ENCODE data around the gene RGS19.
"Not testable (repeated sequence)": the region's sequence is repeated elsewhere in the genome, so short reads cannot be mapped to it uniquely, and the experiment has no call there.

RGS19 gene, protein sequence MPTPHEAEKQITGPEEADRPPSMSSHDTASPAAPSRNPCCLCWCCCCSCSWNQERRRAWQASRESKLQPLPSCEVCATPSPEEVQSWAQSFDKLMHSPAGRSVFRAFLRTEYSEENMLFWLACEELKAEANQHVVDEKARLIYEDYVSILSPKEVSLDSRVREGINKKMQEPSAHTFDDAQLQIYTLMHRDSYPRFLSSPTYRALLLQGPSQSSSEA

DNA sequence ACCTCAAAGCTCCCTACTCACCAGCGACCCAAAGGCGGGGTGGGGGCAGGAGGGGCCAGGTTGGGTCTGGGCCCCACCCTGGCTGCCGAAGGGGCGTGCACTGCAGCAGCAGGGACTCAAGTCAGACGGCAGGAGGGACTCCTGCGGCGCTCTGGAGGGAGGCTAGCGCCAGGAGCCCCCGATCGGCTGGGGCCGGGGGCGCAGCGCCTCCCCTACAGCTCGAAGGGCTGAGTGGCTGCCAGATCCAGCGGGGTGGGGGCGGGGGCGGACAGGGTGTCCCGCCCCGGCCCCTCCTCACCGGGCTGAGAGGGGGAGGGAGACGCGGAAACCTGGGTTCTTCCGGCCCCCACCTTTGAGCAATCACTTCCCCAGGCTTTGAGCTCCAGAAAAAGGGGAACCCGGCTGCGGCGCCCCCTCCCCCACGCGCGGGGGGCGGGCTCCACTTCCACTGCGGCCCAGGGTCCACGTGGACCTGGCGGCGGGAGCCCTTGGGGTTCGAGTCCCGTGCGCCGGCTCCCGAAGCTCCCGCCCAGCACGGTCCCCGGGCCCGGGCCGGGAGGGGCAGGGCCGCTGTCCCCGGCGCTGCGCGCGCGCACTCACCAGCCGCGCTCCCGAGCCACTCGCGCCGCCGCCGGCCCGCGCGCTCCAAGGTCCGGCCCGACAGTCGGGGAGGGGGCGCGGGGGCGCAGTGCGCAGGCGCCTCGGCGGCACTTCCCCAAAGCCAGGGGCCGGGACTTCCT lies at the start of gene RGS19:
Gene RGS19, minus strand, starts transcription at position 246 of the 740 bp plus-strand sequence. CDS start 2,632 bp downstream, outside the sequence.
- DNase-seq: peak; percentile 72

DNA sequence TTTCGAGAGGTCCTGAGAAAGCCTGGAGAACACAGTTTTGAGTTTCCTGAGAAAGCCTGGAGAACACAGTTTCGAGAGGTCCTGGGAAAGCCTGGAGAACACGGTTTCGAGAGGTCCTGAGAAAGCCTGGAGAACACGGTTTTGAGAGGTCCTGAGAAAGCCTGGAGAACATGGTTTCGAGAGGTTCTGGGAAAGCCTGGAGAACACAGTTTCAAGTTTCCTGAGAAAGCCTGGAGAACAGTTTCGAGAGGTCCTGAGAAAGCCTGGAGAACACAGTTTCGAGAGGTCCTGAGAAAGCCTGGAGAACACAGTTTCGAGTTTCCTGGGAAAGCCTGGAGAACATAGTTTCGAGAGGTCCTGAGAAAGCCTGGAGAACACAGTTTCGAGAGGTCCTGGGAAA lies 44.2 kb upstream of the RGS19 start:
- DNase-seq: not testable (repeated sequence)

DNA sequence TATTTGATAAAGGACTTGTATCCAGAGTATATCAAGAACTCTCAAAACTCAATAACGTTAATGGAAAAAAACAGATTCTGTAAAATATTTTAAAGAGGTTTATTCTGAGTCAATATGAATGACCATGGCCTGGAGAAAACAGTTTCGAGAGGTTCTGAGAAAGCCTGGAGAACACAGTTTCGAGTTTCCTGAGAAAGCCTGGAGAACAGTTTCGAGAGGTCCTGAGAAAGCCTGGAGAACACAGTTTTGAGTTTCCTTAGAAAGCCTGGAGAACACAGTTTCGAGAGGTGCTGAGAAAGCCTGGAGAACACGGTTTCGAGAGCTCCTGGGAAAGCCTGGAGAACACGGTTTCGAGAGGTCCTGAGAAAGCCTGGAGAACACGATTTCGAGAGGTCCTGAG lies 43.6 kb upstream of the RGS19 start:
- not testable (repeated sequence) for DNase-seq

GRCh38 chr20:64121586-64121985 lies 42.3 kb upstream of the RGS19 start:
- DNase-seq: no peak

DNA sequence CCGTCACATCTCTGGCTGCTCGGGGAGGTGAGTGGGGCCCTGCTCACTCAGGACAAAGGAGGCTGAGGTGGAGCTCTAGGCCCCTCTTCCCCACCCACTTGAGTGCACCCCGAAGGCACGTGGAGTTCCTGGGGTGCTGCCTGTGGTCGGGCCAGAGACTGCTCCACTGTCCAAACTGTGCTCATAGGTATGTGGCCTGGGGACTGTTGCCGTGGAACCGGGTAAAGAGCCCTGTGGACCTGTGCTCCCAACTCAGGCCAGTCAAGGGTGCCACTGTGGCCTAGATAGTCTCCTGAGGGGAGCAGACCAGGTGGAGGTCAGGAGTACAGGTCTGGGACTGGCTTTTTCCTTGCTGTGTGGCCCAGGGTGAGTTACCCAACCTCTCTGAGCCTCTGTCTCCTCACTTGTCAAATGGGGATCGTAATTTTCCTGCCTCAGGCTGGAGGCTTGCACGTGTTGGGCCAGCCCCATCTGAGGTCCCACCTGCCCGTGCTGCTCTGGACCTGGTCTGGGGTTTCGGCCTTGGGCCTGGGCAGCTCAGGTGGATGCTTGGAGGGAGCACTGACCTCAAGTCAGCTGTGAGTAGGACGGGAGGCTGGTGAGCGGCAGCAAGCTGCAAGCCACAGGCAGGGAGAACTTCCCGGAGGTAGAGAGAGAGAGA lies 40.5 kb upstream of the RGS19 start:
- DNase-seq: no peak

GRCh38 chr20:64119301-64119680 lies 40.0 kb upstream of the RGS19 start:
- DNase-seq: no peak

- not testable (repeated sequence) for DNase-seq
Observed at GRCh38 chr20:64117432-64117777, 38.1 kb upstream of the RGS19 start.

DNA sequence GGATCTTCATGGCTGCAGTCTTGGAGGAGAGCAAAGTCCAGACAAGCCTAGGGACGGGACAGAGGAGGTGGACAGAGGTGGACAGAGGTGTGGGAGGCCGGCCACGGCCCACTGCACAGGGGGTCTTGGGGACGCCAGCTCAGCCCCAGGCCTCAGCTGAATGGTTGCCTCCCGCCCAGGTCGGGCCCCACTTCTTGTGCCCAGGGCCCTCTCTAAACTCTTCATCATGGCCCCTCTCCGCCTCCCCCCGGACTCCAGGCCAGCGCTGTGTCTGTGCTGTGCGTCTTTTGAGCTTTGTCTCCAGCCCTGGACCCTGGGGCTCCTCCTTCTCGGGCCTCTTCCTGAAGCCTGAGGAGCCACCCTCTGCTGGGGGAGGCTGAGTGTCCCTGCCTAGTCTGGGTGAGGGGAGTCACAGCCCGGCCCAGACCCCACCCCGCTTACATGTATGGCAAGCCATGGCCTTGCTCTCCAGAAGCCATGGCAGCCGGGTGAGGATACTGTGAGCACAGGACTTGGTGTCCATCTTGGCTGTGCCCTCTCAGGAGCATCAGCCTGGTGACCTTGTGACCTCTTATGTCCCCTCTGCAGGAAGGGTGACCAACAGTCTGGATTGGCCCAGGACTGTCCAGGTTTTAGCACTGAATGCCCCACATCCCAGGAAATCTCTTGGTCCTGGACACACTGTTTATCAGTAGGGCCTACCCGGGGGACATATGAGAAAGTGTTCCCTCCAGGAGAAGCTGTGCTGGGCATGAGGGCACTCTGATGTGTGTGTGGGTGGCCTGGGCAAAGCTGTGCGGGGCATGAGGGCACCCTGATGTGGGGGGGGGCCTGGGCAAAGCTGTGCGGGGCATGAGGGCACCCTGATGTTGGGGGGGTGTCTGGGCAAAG lies 37.5 kb upstream of the RGS19 start:
- no peak for DNase-seq

DNA sequence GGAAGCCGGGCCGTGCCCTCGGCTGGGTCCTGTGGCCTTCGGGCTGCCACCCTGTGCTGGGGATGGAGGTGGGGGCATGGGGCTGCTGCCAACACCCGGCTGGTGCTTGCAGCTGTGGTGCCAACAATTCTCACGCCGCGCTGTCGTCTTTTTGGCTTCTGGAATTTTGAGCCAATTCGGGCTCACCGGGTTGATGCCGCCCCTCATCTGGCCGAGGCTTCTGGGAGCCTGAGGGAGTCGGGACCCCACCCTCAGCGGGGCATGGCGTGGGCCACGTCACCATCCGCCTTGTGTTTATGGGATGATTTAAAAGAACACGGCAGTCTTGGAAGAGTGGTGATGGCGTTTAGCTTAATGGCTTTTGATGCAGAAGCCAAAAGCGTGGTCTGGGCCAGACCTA lies 36.7 kb upstream of the RGS19 start:
- no peak for DNase-seq

DNA sequence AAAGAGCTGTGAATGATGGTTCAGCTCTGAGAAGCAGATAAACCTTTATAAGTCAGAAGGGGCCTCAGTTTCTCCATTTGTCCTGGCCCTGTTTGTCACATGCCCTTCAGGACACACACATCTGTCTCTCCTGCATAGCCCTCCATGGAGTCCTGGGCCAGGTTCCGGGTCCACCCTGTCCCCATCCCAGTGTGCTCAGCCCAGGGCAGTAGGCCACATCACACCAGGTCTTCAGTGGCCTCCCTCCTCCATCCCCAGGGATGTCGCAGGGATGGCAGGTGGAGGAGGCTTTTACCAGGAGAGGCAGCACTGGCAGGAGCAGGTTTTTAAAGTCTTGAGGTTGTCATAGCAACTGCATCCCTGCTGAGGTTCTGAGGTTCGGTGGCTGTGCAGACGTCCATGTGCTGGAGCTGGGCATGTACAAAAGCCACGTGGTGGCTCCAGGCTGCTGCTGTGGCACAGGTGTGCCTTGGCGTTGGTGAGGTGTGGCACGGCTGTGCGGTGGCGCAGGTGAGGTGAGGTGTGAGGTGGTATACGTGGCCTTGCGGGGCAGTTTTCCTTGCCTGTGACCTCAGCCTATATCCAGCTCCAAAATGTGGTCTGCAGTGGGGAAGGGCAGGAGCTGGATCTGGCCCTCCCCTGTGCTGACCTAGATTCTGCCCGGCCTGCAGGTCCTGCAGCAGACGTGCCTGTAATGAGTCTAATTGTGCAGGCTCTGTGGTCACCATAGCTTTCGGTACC lies 36.0 kb upstream of the RGS19 start:
- no peak for DNase-seq

GRCh38 chr20:64114356-64114971 lies 35.1 kb upstream of the RGS19 start:
- DNase-seq: no peak

- no peak for DNase-seq
Observed at GRCh38 chr20:64113796-64114355, 34.6 kb upstream of the RGS19 start.

DNA sequence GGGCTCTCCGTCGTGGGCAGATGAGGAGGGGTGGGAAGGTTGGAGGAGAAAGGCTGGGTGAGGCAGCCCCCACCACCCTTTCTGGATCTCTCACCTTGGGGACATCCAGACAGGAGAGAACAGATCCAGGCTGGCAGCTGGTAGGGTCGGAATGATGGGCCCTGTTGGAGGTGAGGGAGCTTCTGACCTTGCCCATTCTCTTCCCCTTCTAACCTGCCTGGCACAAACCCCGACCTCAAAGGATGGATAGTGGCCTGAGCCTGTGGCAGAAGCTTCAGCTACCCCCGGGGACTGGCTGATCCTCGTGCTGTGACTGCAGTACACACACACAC lies 34.1 kb upstream of the RGS19 start:
- DNase-seq: no peak

DNA sequence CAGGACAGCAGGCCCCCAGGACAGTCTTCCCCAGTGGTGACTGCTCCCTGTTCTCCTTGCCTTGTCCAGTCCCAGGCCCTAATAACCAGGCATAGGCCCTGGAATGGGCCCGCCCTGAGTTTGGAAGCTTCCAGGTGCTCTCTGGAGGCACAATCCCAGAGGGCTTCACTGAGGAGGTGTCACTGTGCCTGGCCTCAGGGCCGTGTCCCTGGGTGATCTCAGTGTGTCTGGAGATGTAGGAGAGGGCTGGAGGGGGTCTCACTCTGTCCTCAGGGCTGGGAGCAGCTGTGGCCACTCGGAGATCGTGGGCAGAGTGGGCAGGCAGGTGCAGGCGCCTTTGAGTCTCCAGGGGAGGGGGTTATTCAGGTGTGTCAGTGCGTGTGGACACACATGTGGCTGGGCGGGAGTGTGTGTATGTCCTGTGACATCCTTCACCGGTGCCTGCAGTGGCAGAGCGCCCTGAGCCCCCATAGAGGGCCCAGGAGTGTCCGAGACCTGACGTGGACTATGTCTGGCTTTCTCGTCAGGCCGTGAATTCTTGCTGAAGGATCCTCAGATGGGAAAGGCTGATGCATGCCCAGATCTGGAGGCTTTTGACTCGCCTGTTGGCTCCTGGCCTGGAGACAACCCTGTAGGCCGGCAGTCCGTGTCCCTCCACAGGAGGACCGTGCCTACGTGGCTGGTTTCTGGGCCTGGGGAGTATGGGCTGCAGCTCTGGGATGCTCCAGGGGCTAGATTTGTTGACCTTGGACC lies 33.5 kb upstream of the RGS19 start:
- DNase-seq: no peak

GRCh38 chr20:64111841-64112641 lies 32.7 kb upstream of the RGS19 start:
- no peak for DNase-seq

DNA sequence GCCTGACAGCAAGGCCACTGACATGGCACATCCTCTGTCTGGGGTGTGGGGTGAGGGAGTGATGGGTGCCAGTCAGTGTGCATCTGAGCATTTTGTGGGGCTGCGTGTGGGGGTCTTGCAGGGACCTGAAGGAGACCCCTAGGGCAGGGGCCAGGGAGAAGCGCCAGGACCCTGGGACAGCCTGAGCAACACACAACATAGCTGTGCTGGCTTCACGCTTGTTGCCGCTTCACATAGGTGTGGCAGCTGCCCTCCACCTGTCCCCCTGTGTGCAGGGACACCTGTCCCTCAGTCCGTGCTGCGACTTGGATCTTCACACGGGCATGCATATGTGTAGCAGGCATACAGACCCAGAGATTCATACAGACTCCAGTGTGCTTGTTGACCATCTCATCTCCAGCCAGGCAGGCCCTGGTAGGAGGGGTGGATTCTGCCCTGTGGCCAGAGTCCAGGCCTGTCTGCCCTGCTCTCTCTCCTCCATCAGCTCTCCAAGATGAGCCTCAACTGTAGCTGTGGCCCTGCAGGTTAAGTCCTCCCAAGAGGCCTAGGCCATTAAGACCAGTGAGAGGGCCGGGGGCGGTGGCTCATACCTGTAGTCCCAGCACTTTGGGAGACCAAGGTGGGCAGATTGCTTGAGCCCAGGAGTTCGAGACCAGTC lies 31.2 kb upstream of the RGS19 start:
- DNase-seq: no peak

DNA sequence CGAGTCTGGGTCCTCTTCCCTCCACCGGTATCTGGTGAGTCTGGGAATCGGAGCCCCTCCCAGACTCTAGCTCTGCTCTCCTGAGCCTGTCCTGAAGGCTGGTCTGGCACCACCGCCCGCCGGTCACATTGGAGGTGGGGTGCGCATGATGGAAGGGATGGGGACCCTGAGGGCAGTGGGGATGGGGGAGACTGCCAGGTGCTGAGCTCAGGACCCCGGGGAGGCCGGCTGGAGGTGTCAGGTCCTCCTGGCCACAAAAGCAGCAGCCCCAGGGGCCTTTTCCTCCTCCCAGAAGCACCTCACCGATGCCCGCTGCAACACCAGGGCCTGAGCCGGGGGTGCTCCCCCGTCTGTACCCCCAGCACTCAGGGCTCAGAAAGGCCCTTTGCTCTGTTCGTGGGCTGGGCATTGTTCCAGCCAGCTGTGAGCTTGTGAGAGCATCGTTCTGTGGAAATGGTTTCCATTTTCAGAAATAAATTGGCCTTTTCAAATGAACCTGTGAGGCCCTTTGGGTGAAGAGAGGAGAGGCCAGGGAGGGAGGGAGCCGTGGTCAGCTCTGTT lies 30.6 kb upstream of the RGS19 start:
- DNase-seq: no peak

DNA sequence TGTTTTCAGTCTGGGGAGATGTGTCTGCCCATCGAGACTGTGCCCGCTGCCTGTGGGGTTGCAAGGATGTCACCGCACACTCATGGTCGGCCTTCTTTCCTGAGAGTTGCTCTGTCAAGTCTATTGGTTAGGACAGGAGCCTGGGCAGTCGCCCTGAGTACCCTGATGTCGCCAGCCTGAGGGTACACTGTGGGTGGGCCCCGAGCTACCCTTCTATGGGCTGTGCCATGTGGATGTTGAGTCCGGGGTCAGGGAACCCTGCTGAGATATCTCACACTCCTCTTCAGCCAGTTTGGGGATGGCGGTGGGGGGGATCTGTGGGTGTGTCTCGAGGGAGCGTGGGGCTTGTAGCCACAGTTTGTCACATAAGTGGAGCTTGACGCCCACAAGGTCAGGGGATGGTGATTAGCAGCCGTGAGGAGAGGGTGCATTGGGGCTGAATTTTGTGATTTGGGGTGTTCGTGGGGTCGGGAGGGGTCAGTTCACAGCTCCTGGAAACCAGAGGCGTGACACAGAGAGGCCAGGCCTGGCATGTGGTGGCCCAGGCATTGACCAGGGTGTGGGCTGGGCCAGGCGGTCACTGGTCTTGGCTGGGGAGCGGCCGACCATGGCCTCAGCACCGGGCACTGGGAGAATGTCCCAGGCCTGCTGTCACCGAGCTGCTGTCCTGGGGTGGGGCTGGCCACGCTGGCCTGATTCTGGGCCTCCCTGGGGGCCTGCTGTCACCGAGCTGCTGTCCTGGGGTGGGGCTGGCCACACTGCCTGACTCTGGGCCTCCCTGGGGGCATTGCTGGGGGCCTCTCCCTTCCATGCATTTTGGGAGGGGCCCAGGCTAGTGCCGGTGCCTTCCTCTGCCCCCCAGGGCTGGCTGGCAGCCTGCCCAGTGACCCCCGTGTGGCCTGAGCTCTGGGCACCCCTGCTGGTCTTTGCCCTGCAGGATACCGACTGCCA lies 29.7 kb upstream of the RGS19 start:
- DNase-seq: no peak

Data from fibroblast of skin of right biceps (primary cell).